Left ventricle myocardium superior (tissue), 1 donor: ENCODE results near the gene OPCML. TPM values are rescaled to one million over a fixed set of nuclear protein-coding genes. Genes with fewer than 3 reads are reported as not detected.

Source experiments
- ATAC-seq: fragments of 200-7000 bp; cut with Tn5 transposase; one replicate; pipeline ENCODE4 v1.9.1; 2020; ENCODE audit warnings: mild to moderate bottlenecking, moderate library complexity
- DNase-seq: peaks from one replicate; pipeline ENCODE4 v3.0.0-alpha.2; 2020
- intact Hi-C: fragments of 100-400 bp; cut with micrococcal nuclease; formaldehyde crosslinking; loops from one replicate; pipeline ENCODE4 v1.11.0; 2022
- total RNA-seq: library from RNA; stranded (reverse); fragmentation: NEBNext Ultra II Directional; extraction: Animal tissue kit (Norgen Biotek cat#: 25700); gene quantifications from one replicate; pipeline ENCODE4 v1.2.1, GENCODE V29; 2021
- donor health status: DM: no; HTN: yes; CAD: no; lungs with severe emphysema.

Gene OPCML
- total RNA-seq, 1 donor from 2014 or later, result 0.37 TPM

DNA sequence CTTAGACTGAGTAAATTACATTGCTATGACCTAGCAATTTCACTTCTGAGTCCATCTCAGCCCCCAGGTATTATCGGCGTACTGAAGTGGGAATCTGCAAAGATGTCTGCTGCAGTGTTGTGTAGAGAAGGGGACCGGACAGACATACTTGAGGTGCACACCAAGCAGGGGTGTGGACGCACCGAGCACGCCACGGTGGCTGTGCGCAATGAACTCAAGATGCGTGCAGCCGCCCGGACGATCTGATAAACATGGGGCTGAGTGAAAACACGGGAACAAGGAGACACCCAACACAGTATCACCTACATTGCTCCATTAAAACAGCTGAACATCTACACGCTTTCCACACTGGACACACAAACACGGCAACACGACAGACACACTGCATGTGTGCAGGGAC, 454.3 kb downstream of the OPCML start:
- DNase-seq (no peak), ATAC-seq (no peak)
- intact Hi-C loops, result no loop called here

DNA sequence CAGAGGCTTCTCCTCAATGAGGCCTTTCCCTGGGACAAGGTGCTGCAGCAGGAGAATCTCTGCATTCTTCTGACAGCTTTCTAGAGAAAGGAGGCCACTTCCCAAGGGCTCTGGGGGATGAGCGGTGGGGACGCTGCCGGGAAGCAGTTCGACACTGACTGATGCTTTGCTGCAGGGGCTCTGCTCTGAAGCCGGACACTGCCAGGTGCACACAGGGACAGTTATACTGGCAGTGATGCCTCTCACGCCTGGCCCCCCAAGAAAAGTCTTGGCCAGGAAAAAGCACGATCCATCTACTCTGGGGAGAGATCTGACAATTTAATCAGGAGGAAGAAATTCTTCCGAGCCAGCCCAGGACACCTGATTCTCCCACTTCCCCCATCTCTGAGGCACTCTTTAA, 456.9 kb downstream of the OPCML start:
- intact Hi-C loops, result no loop called here

DNA sequence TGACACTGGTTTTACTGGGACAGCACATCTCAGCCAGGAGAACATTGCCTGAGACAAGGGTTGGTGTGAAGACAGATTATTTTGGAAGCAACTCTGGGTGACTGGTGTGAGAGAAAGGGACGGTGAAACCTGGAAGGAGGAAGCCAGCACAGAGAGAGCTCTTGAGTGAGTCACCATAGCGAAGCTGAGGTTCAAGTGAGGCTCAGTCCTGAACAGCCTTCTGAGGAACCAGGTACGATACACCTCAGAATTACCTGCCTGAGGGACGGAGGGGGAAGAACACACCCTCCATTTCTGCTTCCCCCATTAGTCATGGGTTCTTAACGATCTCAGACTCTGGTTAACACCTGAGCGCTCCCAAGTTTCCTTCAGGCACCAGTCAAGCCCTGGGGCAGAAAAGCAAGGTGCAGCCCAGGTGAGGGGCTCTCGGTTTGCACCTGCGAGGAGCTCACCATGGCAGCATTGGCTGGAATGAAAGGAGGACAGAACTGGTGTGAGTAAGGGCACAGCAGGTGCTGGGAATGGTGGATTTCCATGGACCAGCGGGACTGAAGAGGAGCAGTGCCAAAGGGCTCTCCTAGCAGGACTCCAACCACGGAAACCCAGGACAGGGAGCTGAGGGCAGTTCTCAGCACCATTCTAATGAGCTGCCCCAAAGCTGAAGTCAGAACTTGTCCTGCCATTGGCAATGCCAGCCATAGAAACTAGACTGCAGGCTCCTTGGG, 459.3 kb downstream of the OPCML start:
- ATAC-seq (no peak), DNase-seq (no peak)
- intact Hi-C loops, result no loop called here

More for the DNA sequence above, 456.9 kb downstream of the OPCML start:
- DNase-seq, result no peak
- ATAC-seq, result no peak

DNA sequence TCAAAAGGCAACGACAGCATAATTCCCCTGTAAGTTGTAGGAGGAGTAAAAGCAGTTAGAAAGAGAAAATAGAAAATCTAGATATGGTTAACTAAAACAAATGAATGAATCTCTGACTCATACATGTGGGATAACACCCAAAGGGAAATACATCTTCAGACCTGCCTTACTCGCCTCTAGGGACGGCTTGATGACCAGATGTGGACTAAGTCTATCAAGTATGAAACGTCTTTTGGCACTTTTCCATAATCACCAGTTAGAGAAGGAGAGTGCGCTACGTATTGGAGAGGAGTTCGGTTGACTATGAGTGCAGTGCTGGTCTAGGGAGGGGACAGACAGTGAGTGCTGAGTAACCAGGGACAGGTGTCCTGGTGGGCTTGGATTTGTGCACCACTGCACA, 459.9 kb downstream of the OPCML start:
- intact Hi-C loops, result no loop called here
- DNase-seq (no peak), ATAC-seq (no peak)

DNA sequence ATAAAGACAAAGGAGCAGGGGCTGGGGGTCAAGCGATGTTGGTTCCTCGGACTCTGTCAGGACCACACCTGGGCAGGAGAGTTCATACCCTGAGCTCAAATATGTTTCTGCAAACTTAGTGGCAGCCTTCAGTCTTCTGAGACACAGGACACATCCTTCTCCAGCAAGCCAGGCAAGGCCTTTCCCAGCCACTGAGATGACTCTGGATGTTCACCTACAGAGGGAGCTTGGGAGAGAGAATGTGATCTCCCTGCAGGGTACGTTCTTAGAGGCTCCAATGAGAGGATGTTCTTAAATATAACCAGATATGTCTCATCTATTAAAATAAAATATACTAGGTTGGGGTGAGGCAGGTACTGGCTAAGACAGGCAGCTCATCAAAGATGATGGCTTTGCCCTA, 461.5 kb downstream of the OPCML start:
- intact Hi-C loops, result no loop called here
- DNase-seq (no peak), ATAC-seq (no peak)

DNA sequence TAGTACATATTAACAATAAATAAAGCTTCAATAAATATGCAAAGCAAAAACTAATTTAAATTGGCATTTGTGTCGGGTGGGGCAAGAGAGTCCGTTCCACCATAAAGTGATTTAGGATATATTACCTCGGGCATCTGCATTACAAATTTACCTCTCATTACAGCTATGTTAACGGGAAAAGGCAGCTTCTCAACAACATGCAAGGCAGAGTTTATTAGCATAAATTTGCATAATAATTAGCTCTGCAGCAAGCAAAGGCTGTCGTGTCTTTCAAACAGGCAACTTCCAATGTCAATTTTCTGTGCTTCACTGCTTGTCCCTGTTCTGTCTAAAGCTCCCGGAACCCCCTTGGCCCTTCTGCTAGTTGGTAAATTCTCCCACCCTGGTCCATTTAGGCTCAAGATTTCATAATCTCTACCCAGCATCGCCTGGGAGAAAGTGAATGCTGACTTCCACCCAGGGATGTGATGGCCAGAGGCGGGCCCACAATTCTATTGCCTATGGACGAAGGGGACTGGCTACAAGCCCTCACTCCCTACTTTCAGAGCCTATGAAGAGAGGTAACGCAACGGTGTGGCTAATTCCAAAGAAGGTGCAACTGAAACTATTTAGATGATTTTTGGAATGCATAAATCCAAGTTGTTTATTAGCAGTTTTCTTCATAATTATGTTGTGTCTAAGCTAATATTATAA, 462.1 kb downstream of the OPCML start:
- intact Hi-C loops, result no loop called here
- ATAC-seq, result no peak
- DNase-seq, result no peak

DNA sequence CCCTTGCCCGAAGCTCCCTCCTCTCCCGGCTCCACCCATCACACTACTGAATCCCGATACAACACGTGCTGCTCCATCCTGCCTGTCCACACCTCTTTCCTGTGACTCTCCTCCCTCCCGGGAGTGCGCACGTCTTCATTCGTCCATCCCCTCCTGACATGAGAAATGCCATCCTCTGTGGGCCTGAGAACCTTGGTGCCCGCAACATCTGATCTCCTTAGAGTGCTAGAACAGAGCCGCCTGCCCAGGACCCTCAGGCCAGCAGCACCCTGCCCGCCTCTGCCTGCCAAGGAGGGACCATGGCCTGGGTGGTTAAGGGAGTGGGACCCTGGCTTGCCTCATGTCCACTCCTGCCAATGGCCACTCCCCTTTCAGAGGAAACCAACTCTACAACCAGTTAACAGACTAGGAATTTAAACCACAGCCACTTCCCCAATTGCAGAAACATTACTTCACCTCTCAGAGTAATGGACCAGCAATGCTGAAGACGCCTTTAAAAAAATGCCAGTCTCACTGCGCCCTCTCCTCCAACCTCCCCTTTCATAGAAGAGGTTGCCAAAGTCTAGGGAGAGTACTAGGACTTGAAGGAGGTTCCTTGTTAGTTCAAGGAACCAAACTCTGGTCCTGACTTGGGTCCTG, 466.3 kb downstream of the OPCML start:
- ATAC-seq (no peak), DNase-seq (no peak)
- intact Hi-C loops, result no loop called here

DNA sequence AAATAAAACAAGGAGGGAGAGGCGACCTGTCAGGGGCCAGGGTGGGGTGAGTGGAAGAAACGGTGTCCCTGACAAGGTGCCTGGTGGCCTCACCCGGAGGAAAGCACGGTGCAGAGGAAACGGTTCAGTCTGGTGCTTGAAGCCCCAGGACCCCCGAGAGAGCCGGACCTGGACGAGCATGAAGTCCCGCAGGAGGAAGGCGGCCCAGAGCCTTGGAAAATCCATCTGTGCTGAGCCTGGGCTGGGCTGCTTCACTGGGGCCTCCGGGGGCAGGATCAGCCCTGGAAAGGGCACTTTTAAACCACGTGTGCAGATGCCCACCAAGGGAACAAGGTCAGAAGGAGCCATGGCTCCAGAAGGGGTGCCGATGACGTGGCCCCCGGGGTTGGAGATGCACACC, 467.3 kb downstream of the OPCML start:
- ATAC-seq (no peak), DNase-seq (no peak)
- intact Hi-C loops, result no loop called here

DNA sequence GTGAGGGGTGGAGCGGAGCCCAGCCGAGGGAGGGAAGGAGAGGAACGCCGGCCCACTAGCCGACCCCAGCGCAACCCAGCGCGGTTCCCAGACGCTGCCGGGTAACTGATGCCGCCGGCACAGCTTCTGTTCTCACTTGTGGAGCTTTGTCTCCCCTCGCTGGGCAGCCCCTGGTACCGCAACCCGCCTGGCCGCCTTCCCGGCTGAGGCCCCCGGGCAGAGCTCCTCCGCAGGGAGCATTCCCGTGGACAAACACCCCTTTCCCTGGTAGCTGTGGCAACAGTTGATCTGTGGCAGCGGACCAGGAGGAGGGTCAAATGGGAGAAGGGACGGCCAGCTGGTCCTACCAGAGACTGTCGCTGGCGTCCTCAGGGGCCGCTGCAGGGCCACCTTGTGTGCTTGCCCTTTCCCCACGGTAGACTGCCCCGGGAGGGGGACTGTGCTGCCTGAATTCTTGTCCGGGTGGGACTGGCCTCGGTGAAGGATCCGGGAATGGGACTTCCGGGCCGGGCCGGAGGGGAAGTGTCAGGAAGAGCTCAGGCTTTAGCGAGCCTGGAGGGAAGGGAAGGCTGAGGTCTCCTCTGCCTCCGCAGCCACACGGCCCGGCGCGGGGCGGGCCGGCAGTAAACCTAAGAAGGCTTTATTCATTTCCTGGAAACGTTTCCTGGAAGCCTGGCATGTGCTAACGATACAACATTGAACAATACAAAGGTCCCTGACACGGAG, 468.0 kb downstream of the OPCML start:
- intact Hi-C loops, result no loop called here
- ATAC-seq, result peak; percentile 96
- DNase-seq, result peak; percentile 79

DNA sequence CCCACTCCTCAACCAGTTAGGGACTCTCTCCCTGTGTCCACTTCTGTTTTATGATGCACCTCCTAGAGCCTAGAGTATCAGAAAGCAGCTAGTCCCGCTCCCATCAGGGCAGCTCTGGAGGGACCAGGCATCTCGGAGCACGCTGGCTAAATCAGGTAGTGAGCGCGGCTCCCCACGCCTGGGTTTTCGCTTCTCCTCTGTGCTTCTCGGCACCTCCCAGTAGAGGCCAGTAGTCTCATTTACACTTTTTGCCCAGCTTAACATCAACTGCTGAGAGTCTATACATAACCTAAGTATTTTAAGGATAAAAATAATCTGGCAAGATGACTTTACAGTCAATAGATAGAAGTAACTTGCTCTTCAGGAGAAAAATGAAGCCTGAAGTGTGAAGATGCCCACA, 473.8 kb downstream of the OPCML start:
- intact Hi-C loops, result no loop called here
- DNase-seq (no peak), ATAC-seq (no peak)

DNA sequence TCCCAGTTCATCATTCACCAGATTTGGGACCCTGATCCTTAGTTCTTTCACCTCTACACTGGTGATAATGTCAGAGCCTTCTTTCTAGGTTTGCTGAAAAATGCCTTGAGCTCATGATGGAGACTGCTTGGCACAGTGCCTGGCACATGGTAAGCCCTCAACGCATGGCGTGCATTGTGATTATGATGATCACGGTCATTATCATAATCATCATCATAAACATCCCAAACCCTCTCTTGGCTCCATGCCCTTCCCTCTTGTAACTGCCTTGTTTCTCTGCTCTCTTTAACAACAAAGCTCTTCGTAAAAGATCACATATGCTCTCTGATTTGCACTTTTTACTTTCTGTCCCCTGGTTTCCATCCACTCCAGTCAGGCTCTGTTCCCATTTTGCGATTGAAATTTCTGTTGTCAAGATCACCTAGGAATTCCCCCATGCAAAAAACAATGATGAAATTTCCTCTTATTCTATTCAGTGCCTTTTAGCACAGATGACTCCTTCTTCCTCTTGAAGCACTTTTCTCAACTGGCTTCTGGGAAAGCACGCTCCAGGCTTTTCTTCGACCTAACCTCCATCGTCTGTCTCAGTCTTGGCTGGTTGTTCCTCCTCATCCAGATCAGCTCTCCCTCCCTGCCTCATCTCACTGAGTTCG, 479.1 kb downstream of the OPCML start:
- ATAC-seq, result no peak
- intact Hi-C loops, result no loop called here
- no peak for DNase-seq

DNA sequence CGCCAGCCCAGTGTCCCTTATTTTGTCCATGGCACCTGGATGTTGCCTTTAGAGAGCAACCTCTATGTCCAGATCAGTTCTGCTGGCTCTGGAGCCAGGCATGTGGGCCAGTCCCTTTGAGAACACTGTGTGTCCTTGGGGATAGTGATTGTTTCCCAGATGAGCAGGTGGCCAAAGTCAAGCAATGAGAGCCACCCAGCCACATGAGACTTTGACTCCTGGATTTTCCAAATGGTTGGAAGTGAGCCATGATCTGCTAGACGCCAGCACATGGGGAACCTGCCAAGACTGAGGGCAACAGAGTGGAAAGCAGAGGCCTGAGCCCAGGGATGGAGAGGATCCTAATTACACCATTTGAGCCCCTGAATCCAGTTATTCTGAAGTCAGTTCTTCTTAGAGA, 479.8 kb downstream of the OPCML start:
- peak; percentile 95 for ATAC-seq
- no peak for DNase-seq
- intact Hi-C loops, result no loop called here

DNA sequence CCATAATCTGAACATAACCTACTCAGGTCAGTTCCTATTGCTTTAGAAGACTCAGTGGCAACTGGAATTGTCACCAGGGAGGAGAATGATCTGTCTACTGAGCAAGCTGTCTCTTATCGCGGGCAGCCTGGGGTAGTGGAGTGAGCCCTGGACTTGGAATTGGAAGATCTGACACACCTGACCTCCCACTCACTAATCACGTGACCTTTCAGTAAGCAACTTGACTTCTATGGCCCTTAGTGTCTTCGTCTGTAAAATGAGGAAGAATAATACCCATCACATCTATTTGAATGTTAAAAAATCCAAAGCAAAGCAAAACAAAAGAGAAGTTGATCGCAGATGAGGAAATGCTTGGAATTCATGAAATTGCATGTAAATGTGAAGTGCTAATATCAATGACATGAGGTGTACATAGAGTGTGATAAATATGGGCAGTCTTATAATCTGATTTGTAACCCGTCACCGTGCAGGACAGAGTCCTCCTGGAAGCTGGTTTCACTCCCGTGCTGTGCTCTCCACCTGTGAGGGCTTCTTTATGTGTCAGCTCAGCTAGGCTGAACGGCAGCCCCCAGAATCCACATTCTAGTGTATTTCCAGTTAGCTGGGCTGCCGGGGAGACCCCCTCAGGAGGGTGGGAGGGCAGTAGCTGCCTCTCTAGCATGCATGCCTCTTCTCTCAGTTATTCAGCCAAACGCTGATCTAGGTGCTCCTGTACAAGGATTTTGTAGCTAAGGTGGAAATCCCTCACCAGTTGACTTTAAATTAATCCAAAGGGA, 482.9 kb downstream of the OPCML start:
- no peak for DNase-seq
- intact Hi-C loops, result no loop called here
- ATAC-seq, result no peak

DNA sequence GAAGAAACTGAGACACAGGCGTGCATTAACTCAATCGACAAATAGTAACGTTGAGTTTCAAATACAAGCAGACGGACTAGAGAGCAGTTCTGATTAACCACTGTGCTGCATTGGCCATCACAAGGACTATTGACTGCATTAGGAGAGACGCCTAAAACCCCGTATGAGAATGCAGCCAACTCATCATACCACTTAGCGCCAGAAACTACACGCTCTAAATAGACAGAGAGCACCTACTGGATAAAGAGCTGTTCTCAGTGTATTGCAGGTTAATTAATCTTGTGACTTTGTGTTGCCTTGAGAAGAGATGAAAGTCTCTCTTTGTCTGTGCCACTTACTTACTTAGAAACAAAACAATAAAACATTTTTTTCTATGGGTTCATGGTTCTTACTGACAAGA, 484.0 kb downstream of the OPCML start:
- DNase-seq, result no peak
- no peak for ATAC-seq
- intact Hi-C loops, result no loop called here

DNA sequence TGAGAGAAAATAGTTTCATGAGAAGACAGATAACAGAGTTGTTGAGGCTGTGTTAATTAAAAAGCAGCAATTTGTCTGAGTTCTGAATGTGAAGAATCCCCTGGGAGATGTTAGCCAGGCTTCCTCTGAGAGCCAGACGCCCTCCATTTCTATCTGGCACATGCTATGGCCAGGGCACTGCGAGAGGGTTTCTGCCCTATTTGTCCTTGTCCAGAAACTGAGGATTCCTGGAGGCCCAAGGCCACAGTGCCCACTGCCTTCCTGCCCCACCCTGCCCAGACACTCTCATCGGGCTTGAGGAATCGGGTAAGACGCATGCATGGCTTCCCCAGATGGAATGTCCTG, 484.6 kb downstream of the OPCML start:
- intact Hi-C loops, result no loop called here
- ATAC-seq (no peak), DNase-seq (no peak)

DNA sequence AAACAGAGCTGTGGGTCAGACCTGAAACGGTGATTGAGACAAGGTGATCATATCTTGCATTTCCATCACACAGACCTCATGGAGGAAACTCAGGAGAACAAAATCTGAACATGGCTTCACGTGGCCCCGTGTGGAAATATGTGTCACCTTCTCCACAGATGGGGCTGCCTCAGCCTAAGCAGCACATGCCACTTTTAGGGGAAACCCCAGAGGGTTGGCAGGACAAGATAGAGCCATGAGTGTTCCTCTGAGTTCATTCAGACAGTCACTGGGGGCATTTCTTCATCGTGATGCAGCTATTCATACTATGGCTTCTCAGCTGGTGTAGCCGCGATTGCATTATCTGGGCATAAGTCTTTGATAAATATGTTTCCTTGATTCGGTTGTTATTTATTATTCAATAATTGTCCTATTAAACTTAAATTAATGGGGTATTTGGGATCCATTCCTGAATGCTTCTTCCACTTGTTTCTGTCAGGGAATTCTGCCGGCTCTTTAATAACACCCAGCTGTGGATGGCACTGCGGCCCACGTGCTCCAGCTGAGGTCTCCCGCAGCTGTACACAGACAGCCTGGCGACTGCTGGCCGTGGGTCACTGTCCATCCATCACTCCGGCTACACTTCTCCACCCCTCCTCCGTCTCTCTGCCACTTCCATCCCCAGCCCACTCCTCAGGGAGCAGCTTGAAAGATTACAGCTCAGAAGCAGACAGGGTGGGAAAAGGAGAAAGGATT, 485.1 kb downstream of the OPCML start:
- no peak for ATAC-seq
- intact Hi-C loops, result no loop called here
- DNase-seq, result no peak

DNA sequence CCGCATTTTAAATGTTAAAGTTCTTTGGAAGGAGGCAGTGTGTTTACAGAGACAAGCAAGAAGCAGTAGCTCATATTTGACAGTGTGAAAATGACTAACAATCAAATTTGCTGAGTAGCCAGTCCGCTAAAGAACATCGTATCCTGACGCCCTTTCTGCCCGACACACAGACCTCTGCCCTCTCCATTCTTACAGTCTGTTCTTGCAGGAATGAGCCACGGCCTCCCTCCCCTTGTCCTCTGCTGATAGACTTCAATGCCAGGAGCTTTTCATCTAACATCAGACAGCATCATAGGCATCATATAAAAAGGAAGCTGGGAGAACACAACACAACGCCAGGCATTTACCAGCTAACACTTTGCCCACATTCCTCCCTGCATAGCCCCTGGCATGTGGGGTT, 486.0 kb downstream of the OPCML start:
- DNase-seq, result no peak
- no peak for ATAC-seq
- intact Hi-C loops, result no loop called here
